K562 (cell line): Measurements from ENCODE around the gene BAMBI. TPM values are rescaled to one million over a fixed set of nuclear protein-coding genes. Genes with fewer than 3 reads are reported as not detected.

Source experiments
- ATAC-seq: fragments of 200-7000 bp; cut with Tn5 transposase; 3 replicates; pipeline ENCODE4 v1.9.1; 2020; ENCODE audit warnings: moderate library complexity
- BruUV-seq: library from RNA; stranded (reverse); fragments of 400-500 nt; replicated peaks from 2 replicates; lab custom pipeline; 2021; lab: Mats Ljungman, UMichigan
- CTCF ChIA-PET: fragments of 300-600 bp; formaldehyde crosslinking; extraction: SDS; loops from one replicate; lab custom pipeline; 2021; ENCODE audit warnings: low intra/inter-chr PET ratio; lab: Yijun Ruan, JAX
- POLR2A ChIA-PET: fragments of 300-600, 350-650 bp; sonication (Branson Sonifier 250); formaldehyde crosslinking; extraction: SDS; loops from one replicate; lab custom pipeline; 2021; ENCODE audit warnings: antibody characterized with exemption, inconsistent platforms; lab: Yijun Ruan, JAX
- DNase-seq, 4 experiments: peaks; one replicate each; pipeline versions ENCODE4 v3.0.0 to v3.0.0-alpha.2; 2011 to 2018; ENCODE audit warnings: low spot score in 3 of 4, mixed read lengths in 3 of 4; ENCODE audit errors: extremely low read depth in 1 of 4
- FAIRE-seq: peaks from 2 replicates; lab custom pipeline; 2011; peaks lifted over from hg19 to GRCh38; lab: Jason Lieb, UNC
- H2AFZ ChIP-seq: 2 replicates; pipeline ENCODE4 v1.6.0; 2011; ENCODE audit warnings: low read depth, low read length, control low read depth, inconsistent platforms
- H3K27ac ChIP-seq: fragments of 200-600 bp; 3 replicates; pipeline ENCODE4 v1.8.0; 2011; ENCODE audit warnings: low read depth, mild to moderate bottlenecking, control low read depth, inconsistent platforms, low read length, moderate library complexity, mixed read lengths; ENCODE audit errors: extremely low read depth
- H3K27me3 ChIP-seq, 2 experiments: fragments of 300-600 bp in 1 of 2; 2 replicates in 1 of 2; 3 replicates in 1 of 2; pipeline versions ENCODE4 v1.6.0 to v1.8.0; 2011; ENCODE audit warnings: inconsistent platforms in 2 of 2, low read length in 2 of 2, mild to moderate bottlenecking in 1 of 2, mixed read lengths in 1 of 2, moderate library complexity in 1 of 2; ENCODE audit not compliant: control insufficient read depth in 2 of 2, insufficient read depth in 2 of 2
- H3K36me3 ChIP-seq: fragments of 300-600 bp; 3 replicates; pipeline ENCODE4 v1.8.0; 2011; ENCODE audit warnings: mild to moderate bottlenecking, low read length, inconsistent platforms; ENCODE audit not compliant: control insufficient read depth, insufficient read depth
- H3K4me1 ChIP-seq, 2 experiments: fragments of 200-600 bp in 1 of 2; replicated peaks in 1 of 2; 2 replicates in 1 of 2; 3 replicates in 1 of 2; pipeline versions ENCODE4 v1.5.1 to v1.8.0; 2011; ENCODE audit warnings: inconsistent platforms in 2 of 2, low read length in 2 of 2, mild to moderate bottlenecking in 1 of 2, mixed read lengths in 1 of 2, moderate library complexity in 1 of 2; ENCODE audit not compliant: control insufficient read depth in 2 of 2, insufficient read depth in 2 of 2
- H3K4me2 ChIP-seq: 2 replicates; pipeline ENCODE4 v1.6.1; 2011; ENCODE audit warnings: low read length, control low read depth, inconsistent platforms, mixed read lengths; ENCODE audit not compliant: insufficient read depth
- H3K4me3 ChIP-seq: fragments of 200-600 bp; sonication (generic), shearing (Covaris generic); 2 replicates; pipeline ENCODE4 v1.5.1; 2016; ENCODE audit warnings: control low read depth, inconsistent platforms
- H3K79me2 ChIP-seq: fragments of 200-600 bp; 3 replicates; pipeline ENCODE4 v1.8.0; 2011; ENCODE audit warnings: low read length, inconsistent platforms; ENCODE audit not compliant: control insufficient read depth, insufficient read depth
- H3K9ac ChIP-seq, 2 experiments: 2 replicates each; pipeline versions ENCODE4 v1.6.0 to v1.6.1; 2011; ENCODE audit warnings: low read depth in 2 of 2, low read length in 2 of 2, control low read depth in 1 of 2, inconsistent platforms in 1 of 2, mild to moderate bottlenecking in 1 of 2, mixed read lengths in 1 of 2; ENCODE audit not compliant: insufficient read depth in 1 of 2
- H3K9me1 ChIP-seq: one replicate; pipeline ENCODE4 v1.6.0; 2011; ENCODE audit warnings: inconsistent platforms, mild to moderate bottlenecking, low read length, moderate library complexity; ENCODE audit not compliant: control insufficient read depth, insufficient read depth
- H3K9me3 ChIP-seq: replicated peaks from 2 replicates; pipeline ENCODE4 v1.5.1; 2011; ENCODE audit warnings: low read depth, low read length, inconsistent platforms; ENCODE audit not compliant: control insufficient read depth, insufficient read depth
- H4K20me1 ChIP-seq: replicated peaks from 2 replicates; pipeline ENCODE4 v1.6.1; 2011; ENCODE audit warnings: low read length, inconsistent platforms, mixed read lengths; ENCODE audit not compliant: control insufficient read depth, insufficient read depth
- CCAR2 ChIP-seq: fragments of 200-400 bp; formaldehyde crosslinking; IDR thresholded peaks from 2 replicates; pipeline ENCODE4 v1.6.1; 2017; ENCODE audit warnings: mild to moderate bottlenecking, low read depth, low read length
- EHMT2 ChIP-seq: fragments of 450-650 bp; IDR thresholded peaks from 2 replicates; pipeline ENCODE4 v1.6.1; 2018; ENCODE audit warnings: antibody characterized with exemption
- FOXK1 ChIP-seq: sonication (generic); formaldehyde crosslinking; IDR thresholded peaks from 2 replicates; pipeline ENCODE4 v1.8.0; 2022; ENCODE audit warnings: missing genetic modification reagents, mild to moderate bottlenecking, borderline replicate concordance
- GATA2 ChIP-seq: sonication (generic); formaldehyde crosslinking; IDR thresholded peaks from 2 replicates; pipeline ENCODE4 v1.4.0; 2020; ENCODE audit warnings: mild to moderate bottlenecking, missing genetic modification reagents
- PCBP1 ChIP-seq: fragments of 200-400 bp; formaldehyde crosslinking; IDR thresholded peaks from 2 replicates; pipeline ENCODE4 v1.6.1; 2018; ENCODE audit warnings: mild to moderate bottlenecking, low read depth, low read length; ENCODE audit not compliant: poor library complexity, severe bottlenecking
- PHB ChIP-seq: fragments of 250-450 bp; sonication (Bioruptor Pico); IDR thresholded peaks from 2 replicates; pipeline ENCODE4 v1.5.0; 2021
- POLR3G ChIP-seq: IDR thresholded peaks from 2 replicates; pipeline ENCODE4 v1.6.1; 2011; ENCODE audit not compliant: insufficient read length, insufficient replicate concordance; ENCODE audit errors: extremely low read depth
- SMAD4 ChIP-seq: fragments of 250-450 bp; sonication (Bioruptor Pico); conservative IDR thresholded peaks from 2 replicates; pipeline ENCODE4 v1.8.0; 2021; ENCODE audit warnings: inconsistent platforms, mild to moderate bottlenecking, moderate library complexity
- TEAD4 ChIP-seq, 2 experiments: sonication (generic) in 1 of 2; formaldehyde crosslinking in 1 of 2; IDR thresholded peaks; 2 replicates each; pipeline versions ENCODE4 v1.6.1 to v1.8.0; 2012 to 2022; ENCODE audit warnings: borderline replicate concordance in 1 of 2, inconsistent platforms in 1 of 2, low read length in 1 of 2, mild to moderate bottlenecking in 1 of 2, missing genetic modification reagents in 1 of 2
- ZNF384 ChIP-seq: IDR thresholded peaks from 2 replicates; pipeline ENCODE4 v1.6.1; 2012; ENCODE audit warnings: low read depth, low read length, improper control_type of control experiment
- WGBS: fragments of 100-300 bp; shearing (Covaris generic); methylation state at CpG from one replicate; pipeline ENCODE4 v1.1.6; 2016; ENCODE audit warnings: low coverage, mixed read lengths; ENCODE audit not compliant: insufficient coverage; ENCODE audit errors: missing lambda C conversion rate; 5-methylcytosine and 5-hydroxymethylcytosine counted together
- in situ Hi-C: fragments of 300-500 bp; cut with MboI; formaldehyde crosslinking; loops from 4 replicates; pipeline ENCODE4 v1.15.0; 2018; ENCODE audit warnings: inconsistent platforms, mixed read lengths
- intact Hi-C: fragments of 100-400 bp; cut with micrococcal nuclease; formaldehyde crosslinking; loops from 2 replicates; pipeline ENCODE4 v1.14.2; 2022
- polyA plus RNA-seq, 8 experiments: library from polyadenylated mRNA; depleted of rRNA in 4 of 8; stranded (reverse) in 5 of 8; unstranded in 3 of 8; fragments of >200 nt; fragmentation: Nextera tagmentation in 2 of 8; fragmentation: Illumina TruSeq in 1 of 8; extraction: Ambion mirVana in 2 of 8; extraction: Trizol in 1 of 8; gene quantifications; 2 replicates each; pipeline versions ENCODE4 v1.2.1 to v1.2.3, GENCODE V29; 2011 to 2014; ENCODE audit warnings: inconsistent platforms in 1 of 8, missing spikeins in 1 of 8
- total RNA-seq, 7 experiments: library from RNA; depleted of rRNA in 6 of 7; stranded (reverse); fragments of >200 nt in 6 of 7; fragmentation: Illumina TruSeq in 2 of 7; extraction: Trizol in 2 of 7; gene quantifications; 2 replicates each; pipeline versions ENCODE4 v1.2.1 to v1.2.3, GENCODE V29; 2011 to 2021; ENCODE audit warnings: low replicate concordance in 1 of 7
- TF ChIP-seq, protein P1 (sequence below): fragments of 450-650 bp; formaldehyde crosslinking; IDR thresholded peaks from 2 replicates; pipeline ENCODE4 v1.4.0; 2020; ENCODE audit warnings: mild to moderate bottlenecking, moderate library complexity
- TF ChIP-seq, protein P2 (sequence below), 3 experiments: fragments of 200-800 bp in 1 of 3; sonication (Bioruptor generic) in 1 of 3; sonication (generic) in 1 of 3; formaldehyde crosslinking in 1 of 3; IDR thresholded peaks; 2 replicates each; pipeline versions ENCODE4 v1.6.1 to v1.8.0; 2016 to 2022; ENCODE audit warnings: mild to moderate bottlenecking in 2 of 3, missing compliant biosample characterization in 2 of 3, missing genetic modification characterization in 2 of 3, missing genetic modification reagents in 1 of 3
- TF ChIP-seq, protein P3 (sequence below), 2 experiments: fragments of 450-650 bp; conservative IDR thresholded peaks; 2 replicates each; pipeline ENCODE4 v1.6.1; 2017; ENCODE audit warnings: mild to moderate bottlenecking in 2 of 2, moderate library complexity in 2 of 2

Gene BAMBI
- total and polyA plus RNA-seq, 9 of the 15 experiments (the other 6 are each of a cell fraction or from before 2014, with no cell fraction given), result 2.0 to 21.8 (median 13.5) TPM

DNA sequence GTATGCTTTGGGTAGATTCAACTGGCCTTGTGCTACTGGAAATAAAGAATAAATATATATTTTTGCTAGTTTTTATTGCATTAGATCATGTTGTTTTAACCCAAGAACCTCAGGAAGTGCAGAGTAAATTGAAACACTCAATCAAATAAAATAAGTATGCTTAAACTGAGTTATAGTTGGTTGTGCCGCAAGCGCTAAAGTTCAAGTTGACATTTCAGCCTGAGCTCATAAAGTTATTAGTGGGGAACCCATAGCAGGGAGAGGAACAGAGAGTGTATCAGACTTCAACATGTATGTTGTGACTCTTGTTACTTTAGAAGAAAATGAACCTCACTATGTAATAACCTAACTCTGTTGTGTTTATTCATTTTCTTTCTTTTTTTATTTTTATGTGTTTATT is 25.2 kb upstream of the BAMBI start:
- no peaks in the 10 kb centered on the region; a peak in 1 of 5 replicates for H3K4me1 ChIP-seq
- no peak overlapping the region for H3K4me3 ChIP-seq
- CTCF ChIA-PET, result no interaction called here
- no peaks in the 10 kb centered on the region for H3K36me3 ChIP-seq
- H3K9ac ChIP-seq, result no peak overlapping the region
- H3K9me3 ChIP-seq, result no peaks in the 10 kb centered on the region
- no peaks in the 10 kb centered on the region for H3K79me2 ChIP-seq
- H3K9me1 ChIP-seq, result no peaks in the 10 kb centered on the region
- POLR2A ChIA-PET, result no interaction called here
- intact Hi-C loops, result no loop called here
- 88% methylated on average over 2 of the region's 2 CpGs for WGBS
- H3K4me2 ChIP-seq, result no peak overlapping the region
- peaks cover 9 to 18% of the 10 kb centered on the region in 2 experiments for H3K27me3 ChIP-seq
- no peak for FAIRE-seq
- H2AFZ ChIP-seq, result no peak overlapping the region
- no peak overlapping the region for H3K27ac ChIP-seq
- H4K20me1 ChIP-seq, result no peaks in the 10 kb centered on the region
- no peak for TF ChIP-seq PHB
- TF ChIP-seq CCAR2, result no peak
- TF ChIP-seq SMAD4, result no peak
- no peak for TF ChIP-seq GATA2 (CRISPR knock-in tag)
- no peak for TF ChIP-seq PCBP1
- no peak for TF ChIP-seq TEAD4 (IDR thresholded peaks at IDR 0.05; ENCODE audit: low read length)
- TF ChIP-seq TEAD4 (CRISPR knock-in tag; IDR thresholded peaks at IDR 0.05; ENCODE audit: borderline replicate concordance), result no peak
- no peak for TF ChIP-seq EHMT2
- no peak for TF ChIP-seq POLR3G
- no peak for TF ChIP-seq ZNF384
- no peak for TF ChIP-seq FOXK1 (CRISPR knock-in tag)
- TF ChIP-seq, protein P1, sequence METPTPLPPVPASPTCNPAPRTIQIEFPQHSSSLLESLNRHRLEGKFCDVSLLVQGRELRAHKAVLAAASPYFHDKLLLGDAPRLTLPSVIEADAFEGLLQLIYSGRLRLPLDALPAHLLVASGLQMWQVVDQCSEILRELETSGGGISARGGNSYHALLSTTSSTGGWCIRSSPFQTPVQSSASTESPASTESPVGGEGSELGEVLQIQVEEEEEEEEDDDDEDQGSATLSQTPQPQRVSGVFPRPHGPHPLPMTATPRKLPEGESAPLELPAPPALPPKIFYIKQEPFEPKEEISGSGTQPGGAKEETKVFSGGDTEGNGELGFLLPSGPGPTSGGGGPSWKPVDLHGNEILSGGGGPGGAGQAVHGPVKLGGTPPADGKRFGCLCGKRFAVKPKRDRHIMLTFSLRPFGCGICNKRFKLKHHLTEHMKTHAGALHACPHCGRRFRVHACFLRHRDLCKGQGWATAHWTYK (CRISPR knock-in tag), result no peak
- TF ChIP-seq, protein P2, sequence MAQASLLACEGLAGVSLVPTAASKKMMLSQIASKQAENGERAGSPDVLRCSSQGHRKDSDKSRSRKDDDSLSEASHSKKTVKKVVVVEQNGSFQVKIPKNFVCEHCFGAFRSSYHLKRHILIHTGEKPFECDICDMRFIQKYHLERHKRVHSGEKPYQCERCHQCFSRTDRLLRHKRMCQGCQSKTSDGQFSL (CRISPR knock-in tag; IDR thresholded peaks at IDR 0.05), result no peak
- TF ChIP-seq, protein P2 (tag; IDR thresholded peaks at IDR 0.05), result no peak
- TF ChIP-seq, protein P3, sequence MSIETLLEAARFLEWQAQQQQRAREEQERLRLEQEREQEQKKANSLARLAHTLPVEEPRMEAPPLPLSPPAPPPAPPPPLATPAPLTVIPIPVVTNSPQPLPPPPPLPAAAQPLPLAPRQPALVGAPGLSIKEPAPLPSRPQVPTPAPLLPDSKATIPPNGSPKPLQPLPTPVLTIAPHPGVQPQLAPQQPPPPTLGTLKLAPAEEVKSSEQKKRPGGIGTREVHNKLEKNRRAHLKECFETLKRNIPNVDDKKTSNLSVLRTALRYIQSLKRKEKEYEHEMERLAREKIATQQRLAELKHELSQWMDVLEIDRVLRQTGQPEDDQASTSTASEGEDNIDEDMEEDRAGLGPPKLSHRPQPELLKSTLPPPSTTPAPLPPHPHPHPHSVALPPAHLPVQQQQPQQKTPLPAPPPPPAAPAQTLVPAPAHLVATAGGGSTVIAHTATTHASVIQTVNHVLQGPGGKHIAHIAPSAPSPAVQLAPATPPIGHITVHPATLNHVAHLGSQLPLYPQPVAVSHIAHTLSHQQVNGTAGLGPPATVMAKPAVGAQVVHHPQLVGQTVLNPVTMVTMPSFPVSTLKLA (conservative IDR thresholded peaks at IDR 0.05), result no peak
- BruUV-seq, result no TSS peak
- no peak for ATAC-seq
- in situ Hi-C loops, result loop anchor here (25.0 kb wide), 1 partner anchor 485 kb away; no protein-coding TSS in a partner anchor
- no peak for DNase-seq
